Erythroblast (primary cell): ENCODE data around the gene UCP2.

Experiments used
- GATA1 ChIP-seq: IDR thresholded peaks from 2 replicates; pipeline ENCODE4 v1.6.1; 2011; ENCODE audit warnings: low read depth, mild to moderate bottlenecking, control low read depth, low read length, moderate library complexity
- POLR2A ChIP-seq: IDR thresholded peaks from 2 replicates; pipeline ENCODE4 v1.6.1; 2011; ENCODE audit warnings: mild to moderate bottlenecking, low read length

DNA sequence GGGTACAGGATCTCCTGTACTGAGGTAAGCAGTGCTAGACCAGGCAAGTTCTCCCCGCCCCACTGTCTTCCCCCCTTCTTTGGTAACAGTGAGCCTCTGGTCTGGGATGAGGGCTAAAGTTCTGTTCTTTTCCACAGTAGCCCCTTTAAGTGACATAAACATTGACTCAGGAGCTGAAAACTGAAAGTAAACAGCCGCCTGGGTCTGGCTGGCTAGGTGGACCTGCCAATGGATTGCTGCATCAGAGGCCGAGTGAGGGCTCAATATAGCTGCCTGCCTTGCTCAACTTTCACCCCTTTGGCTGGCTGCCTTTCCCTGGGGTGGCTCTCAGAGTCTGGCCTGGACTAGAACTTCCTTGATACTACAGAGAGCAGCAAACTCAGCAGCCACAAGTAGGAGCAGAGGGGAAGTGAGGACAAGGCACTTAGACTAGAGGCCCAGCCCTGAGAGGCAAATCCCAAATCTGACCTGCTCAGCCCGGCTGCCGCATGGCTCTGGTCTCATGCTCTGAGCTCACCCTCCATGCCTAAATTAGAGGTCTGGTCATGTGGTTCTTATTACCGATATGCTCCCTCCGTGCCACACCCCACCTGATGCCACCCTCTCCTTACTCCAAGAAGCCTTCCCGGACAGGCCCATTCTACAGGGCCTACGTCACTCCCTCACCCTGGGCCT lies 35.8 kb upstream of the UCP2 start:
- TF ChIP-seq POLR2A (no peak), GATA1 (no peak)
